ENCODE results near the gene CASP7.
"Not testable (repeated sequence)": the region's sequence is repeated elsewhere in the genome, so short reads cannot be mapped to it uniquely, and the experiment has no call there.

Gene CASP7

GRCh38 chr10:113767222-113767621 is 87.5 kb downstream of the CASP7 start:
- Histone ChIP-seq H3K9ac (ENCODE audit: low read length) (no peak overlapping the region), H3K9me2 (ENCODE audit: low read depth, low read length) (no peaks in the 10 kb centered on the region), H2AFZ (ENCODE audit: low read length) (no peak overlapping the region), H3K4me1 (ENCODE audit: insufficient read depth, low read length, severe bottlenecking) (no peaks in the 10 kb centered on the region), H3K27ac (ENCODE audit: low read depth, low read length, poor library complexity, severe bottlenecking) (no peak overlapping the region), H3F3A (ENCODE audit: insufficient read depth, low read length) (no peaks in the 10 kb centered on the region), H3K36me3 (ENCODE audit: insufficient read depth, low read length) (no peaks in the 10 kb centered on the region; the same call in 1 of the 2 replicates), H3K9me3 (ENCODE audit: low read length) (0 out of 2 replicates have a peak, but pooled peaks cover 2% of the 10 kb centered on the region), H3K79me2 (ENCODE audit: insufficient read depth, low read length) (no peaks in the 10 kb centered on the region), H3K4me2 (ENCODE audit: low read length) (no peak overlapping the region), H3K4me3 (ENCODE audit: low read depth, low read length, poor library complexity, severe bottlenecking) (no peak overlapping the region), H4K20me1 (ENCODE audit: insufficient read depth, low read length) (no peaks in the 10 kb centered on the region), H3K27me3 (ENCODE audit: insufficient read depth, low read length) (no peaks in the 10 kb centered on the region)
- no peak for TF ChIP-seq EZH2 (IDR thresholded peaks at IDR 0.05; ENCODE audit: borderline replicate concordance, low read length)
- TF ChIP-seq, protein P1, sequence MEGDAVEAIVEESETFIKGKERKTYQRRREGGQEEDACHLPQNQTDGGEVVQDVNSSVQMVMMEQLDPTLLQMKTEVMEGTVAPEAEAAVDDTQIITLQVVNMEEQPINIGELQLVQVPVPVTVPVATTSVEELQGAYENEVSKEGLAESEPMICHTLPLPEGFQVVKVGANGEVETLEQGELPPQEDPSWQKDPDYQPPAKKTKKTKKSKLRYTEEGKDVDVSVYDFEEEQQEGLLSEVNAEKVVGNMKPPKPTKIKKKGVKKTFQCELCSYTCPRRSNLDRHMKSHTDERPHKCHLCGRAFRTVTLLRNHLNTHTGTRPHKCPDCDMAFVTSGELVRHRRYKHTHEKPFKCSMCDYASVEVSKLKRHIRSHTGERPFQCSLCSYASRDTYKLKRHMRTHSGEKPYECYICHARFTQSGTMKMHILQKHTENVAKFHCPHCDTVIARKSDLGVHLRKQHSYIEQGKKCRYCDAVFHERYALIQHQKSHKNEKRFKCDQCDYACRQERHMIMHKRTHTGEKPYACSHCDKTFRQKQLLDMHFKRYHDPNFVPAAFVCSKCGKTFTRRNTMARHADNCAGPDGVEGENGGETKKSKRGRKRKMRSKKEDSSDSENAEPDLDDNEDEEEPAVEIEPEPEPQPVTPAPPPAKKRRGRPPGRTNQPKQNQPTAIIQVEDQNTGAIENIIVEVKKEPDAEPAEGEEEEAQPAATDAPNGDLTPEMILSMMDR (IDR thresholded peaks at IDR 0.05; ENCODE audit: low read length): no peak

- H3K4me2 ChIP-seq (ENCODE audit: low read length): no peak overlapping the region
- H3K79me2 ChIP-seq (ENCODE audit: insufficient read depth, low read length): no peaks in the 10 kb centered on the region
- H3K27me3 ChIP-seq (ENCODE audit: insufficient read depth, low read length): no peaks in the 10 kb centered on the region
- H4K20me1 ChIP-seq (ENCODE audit: insufficient read depth, low read length): no peaks in the 10 kb centered on the region
- H3K36me3 ChIP-seq (ENCODE audit: insufficient read depth, low read length): no peaks in the 10 kb centered on the region
- H3K27ac ChIP-seq (ENCODE audit: low read depth, low read length, poor library complexity, severe bottlenecking): no peak overlapping the region
- no peaks in the 10 kb centered on the region for H3K4me1 ChIP-seq (ENCODE audit: insufficient read depth, low read length, severe bottlenecking)
- TF ChIP-seq, protein P1 (IDR thresholded peaks at IDR 0.05; ENCODE audit: low read length): no peak
- TF ChIP-seq EZH2 (IDR thresholded peaks at IDR 0.05; ENCODE audit: borderline replicate concordance, low read length): no peak
- no peak overlapping the region for H3K9ac ChIP-seq (ENCODE audit: low read length)
- no peak overlapping the region for H3K4me3 ChIP-seq (ENCODE audit: low read depth, low read length, poor library complexity, severe bottlenecking)
- no peaks in the 10 kb centered on the region for H3F3A ChIP-seq (ENCODE audit: insufficient read depth, low read length)
- no peak overlapping the region for H2AFZ ChIP-seq (ENCODE audit: low read length)
- H3K9me2 ChIP-seq (ENCODE audit: low read depth, low read length): no peaks in the 10 kb centered on the region
- no peaks in the 10 kb centered on the region for H3K9me3 ChIP-seq (ENCODE audit: low read length)
Measured at GRCh38 chr10:113770346-113770745, 90.6 kb downstream of the CASP7 start.

DNA sequence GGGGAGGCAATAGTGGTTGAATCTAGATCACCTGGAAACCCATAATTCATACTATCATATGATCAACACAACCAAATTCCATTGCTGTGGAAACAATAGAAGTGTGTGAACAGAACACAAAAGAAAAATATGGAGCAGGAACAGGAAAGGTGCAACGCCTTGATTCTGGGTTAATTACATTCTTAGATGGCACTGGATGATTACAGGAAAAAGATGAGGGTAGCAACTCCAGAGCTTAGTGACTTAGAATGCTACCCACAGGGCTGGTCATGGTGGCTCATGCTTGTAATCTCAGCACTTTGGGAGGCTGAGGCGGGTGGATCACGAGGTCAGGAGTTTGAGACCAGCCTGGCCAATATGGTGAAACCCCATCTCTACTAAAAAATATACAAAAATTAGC is 91.4 kb downstream of the CASP7 start:
- H3K9me2 ChIP-seq (ENCODE audit: low read depth, low read length); H4K20me1 ChIP-seq (ENCODE audit: insufficient read depth, low read length); H3K36me3 ChIP-seq (ENCODE audit: insufficient read depth, low read length); H3K27ac ChIP-seq (ENCODE audit: low read depth, low read length, poor library complexity, severe bottlenecking); H2AFZ ChIP-seq (ENCODE audit: low read length); H3K4me3 ChIP-seq (ENCODE audit: low read depth, low read length, poor library complexity, severe bottlenecking); H3K4me2 ChIP-seq (ENCODE audit: low read length); H3K9me3 ChIP-seq (ENCODE audit: low read length); H3F3A ChIP-seq (ENCODE audit: insufficient read depth, low read length); H3K9ac ChIP-seq (ENCODE audit: low read length); H3K27me3 ChIP-seq (ENCODE audit: insufficient read depth, low read length); H3K79me2 ChIP-seq (ENCODE audit: insufficient read depth, low read length); H3K4me1 ChIP-seq (ENCODE audit: insufficient read depth, low read length, severe bottlenecking): not testable (repeated sequence)

DNA sequence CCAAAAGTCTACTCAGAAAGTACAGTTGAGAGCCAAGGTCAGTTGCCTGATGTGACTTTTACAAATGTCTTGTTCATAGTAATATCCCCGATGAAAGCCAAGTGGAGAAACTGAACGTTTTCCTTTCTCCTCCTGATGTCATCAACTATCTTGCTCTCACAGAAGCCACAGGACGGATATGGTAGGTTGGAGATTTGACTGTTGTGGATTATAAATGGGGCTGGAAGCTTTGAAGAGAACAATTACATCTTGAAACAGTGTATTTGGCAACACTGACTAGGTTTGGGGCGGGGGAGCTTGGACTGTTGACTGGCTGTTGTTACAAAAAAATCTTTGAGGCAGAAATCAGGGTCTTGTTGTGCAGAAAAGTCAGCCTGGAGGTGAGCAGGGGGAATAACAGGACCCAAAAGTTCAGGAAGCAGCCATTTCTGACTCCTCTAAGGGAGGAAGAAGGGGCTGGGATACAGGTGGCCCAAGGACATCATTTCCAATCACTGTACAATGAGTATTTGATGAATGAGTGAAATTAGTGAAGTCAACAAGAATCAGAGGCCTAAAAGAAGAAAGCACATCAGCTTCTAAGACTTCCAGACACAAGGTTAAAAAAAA is 96.1 kb downstream of the CASP7 start:
- Histone ChIP-seq H3K27me3 (ENCODE audit: insufficient read depth, low read length) (no peaks in the 10 kb centered on the region), H3K9me3 (ENCODE audit: low read length) (no peaks in the 10 kb centered on the region), H3K9ac (ENCODE audit: low read length) (no peak overlapping the region), H3K4me3 (ENCODE audit: low read depth, low read length, poor library complexity, severe bottlenecking) (no peak overlapping the region), H3K9me2 (ENCODE audit: low read depth, low read length) (no peaks in the 10 kb centered on the region), H3K27ac (ENCODE audit: low read depth, low read length, poor library complexity, severe bottlenecking) (no peak overlapping the region), H3K36me3 (ENCODE audit: insufficient read depth, low read length) (no peaks in the 10 kb centered on the region), H3F3A (ENCODE audit: insufficient read depth, low read length) (no peaks in the 10 kb centered on the region), H2AFZ (ENCODE audit: low read length) (no peak overlapping the region), H3K79me2 (ENCODE audit: insufficient read depth, low read length) (no peaks in the 10 kb centered on the region), H3K4me1 (ENCODE audit: insufficient read depth, low read length, severe bottlenecking) (no peaks in the 10 kb centered on the region), H3K4me2 (ENCODE audit: low read length) (no peak overlapping the region), H4K20me1 (ENCODE audit: insufficient read depth, low read length) (no peaks in the 10 kb centered on the region)
- TF ChIP-seq EZH2 (IDR thresholded peaks at IDR 0.05; ENCODE audit: borderline replicate concordance, low read length): no peak
- TF ChIP-seq, protein P1 (IDR thresholded peaks at IDR 0.05; ENCODE audit: low read length): no peak
